AG04449 (cell line): Measurements from ENCODE around the gene KXD1.

ENCODE experiments used
- CTCF ChIA-PET: fragments of 350-600 bp; formaldehyde crosslinking; extraction: SDS; loops from one replicate; lab custom pipeline; 2021; ENCODE audit warnings: antibody characterized with exemption; lab: Yijun Ruan, JAX
- POLR2A ChIA-PET: fragments of 400-600, 350-600 bp; formaldehyde crosslinking; extraction: SDS; loops from one replicate; lab custom pipeline; 2020; ENCODE audit warnings: antibody characterized with exemption, inconsistent platforms; lab: Yijun Ruan, JAX
- DNase-seq: peaks from one replicate; pipeline ENCODE4 v3.0.0-alpha.2; 2010; ENCODE audit warnings: low read depth, low spot score
- H3K4me3 ChIP-seq: 2 replicates; pipeline ENCODE4 v1.5.1; 2011; ENCODE audit warnings: low read depth, mild to moderate bottlenecking, control low read depth, low read length
- TF ChIP-seq, protein P1 (sequence below): IDR thresholded peaks from one replicate; pipeline ENCODE4 v1.5.1; 2011; ENCODE audit warnings: mild to moderate bottlenecking, moderate library complexity, low read length, control low read depth, inconsistent platforms; ENCODE audit not compliant: insufficient read depth; ENCODE audit errors: missing control alignments

KXD1 gene

DNA sequence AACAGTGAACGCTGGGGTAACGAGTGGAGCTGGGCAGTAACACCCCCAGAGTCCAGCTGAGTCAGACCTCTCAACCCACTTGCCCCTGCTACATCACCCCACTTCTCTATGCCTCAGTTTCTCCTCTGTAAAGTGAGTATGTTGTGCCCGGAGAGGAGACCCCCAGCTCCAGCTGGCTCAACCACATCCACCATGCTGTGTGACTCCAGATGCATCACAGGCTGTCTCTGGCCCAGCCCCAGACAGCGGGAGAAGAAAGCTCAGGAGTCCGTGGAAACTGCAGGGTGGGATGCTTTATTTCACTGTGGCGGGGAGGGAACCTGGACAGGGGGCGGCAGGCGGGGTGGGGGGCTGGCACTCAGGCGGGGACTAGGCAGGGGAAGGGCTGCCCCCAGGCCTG lies 26.2 kb upstream of the KXD1 start:
- CTCF ChIA-PET, result interaction anchor here (1.0 to 1.7 kb wide), 2 partner anchors 8 to 81 kb away, joined by 3 to 5 read pairs; no protein-coding TSS in a partner anchor
- H3K4me3 ChIP-seq, result no peak overlapping the region
- POLR2A ChIA-PET, result interaction anchor here (0.7 kb wide), 1 partner anchor 8 kb away, joined by 3 read pairs; no protein-coding TSS in a partner anchor
- TF ChIP-seq, protein P1, sequence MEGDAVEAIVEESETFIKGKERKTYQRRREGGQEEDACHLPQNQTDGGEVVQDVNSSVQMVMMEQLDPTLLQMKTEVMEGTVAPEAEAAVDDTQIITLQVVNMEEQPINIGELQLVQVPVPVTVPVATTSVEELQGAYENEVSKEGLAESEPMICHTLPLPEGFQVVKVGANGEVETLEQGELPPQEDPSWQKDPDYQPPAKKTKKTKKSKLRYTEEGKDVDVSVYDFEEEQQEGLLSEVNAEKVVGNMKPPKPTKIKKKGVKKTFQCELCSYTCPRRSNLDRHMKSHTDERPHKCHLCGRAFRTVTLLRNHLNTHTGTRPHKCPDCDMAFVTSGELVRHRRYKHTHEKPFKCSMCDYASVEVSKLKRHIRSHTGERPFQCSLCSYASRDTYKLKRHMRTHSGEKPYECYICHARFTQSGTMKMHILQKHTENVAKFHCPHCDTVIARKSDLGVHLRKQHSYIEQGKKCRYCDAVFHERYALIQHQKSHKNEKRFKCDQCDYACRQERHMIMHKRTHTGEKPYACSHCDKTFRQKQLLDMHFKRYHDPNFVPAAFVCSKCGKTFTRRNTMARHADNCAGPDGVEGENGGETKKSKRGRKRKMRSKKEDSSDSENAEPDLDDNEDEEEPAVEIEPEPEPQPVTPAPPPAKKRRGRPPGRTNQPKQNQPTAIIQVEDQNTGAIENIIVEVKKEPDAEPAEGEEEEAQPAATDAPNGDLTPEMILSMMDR, result no peak
- no peak for DNase-seq

DNA sequence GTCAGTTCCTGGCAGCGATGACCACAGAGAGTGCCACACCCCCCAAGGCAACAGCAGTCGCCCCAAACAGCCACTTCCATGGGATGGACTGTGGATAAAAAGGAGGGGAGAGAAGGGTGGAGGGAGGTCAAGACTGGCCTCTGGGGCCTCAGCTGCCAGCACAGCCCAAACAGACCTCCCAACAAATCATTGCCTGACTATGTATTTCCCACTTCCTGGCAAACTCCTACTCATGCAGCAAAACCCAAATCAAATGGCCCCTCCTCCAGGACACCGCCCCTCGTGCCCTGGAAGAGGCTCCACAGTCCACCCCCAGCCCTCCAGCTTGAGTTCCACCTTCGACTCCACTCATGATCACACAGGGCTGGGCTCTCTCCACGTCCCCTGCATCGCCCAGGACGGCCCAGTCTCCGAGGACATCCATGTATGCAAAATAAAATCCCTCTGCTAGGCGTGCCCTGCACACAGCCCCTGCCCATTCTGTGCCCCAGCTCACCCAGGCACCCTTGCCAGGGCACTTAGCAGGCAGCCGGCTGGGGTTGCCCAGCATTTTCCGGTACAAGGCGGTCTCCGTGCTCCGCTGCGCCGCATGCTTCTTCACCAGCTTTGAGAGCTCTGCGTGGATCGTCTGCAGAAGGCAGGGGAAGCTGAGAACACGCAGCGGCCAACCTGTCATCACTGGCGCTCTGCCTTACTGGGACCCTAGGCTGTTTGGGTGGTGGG lies 25.3 kb upstream of the KXD1 start:
- POLR2A ChIA-PET, result no interaction called here
- TF ChIP-seq, protein P1, result no peak
- no peak for DNase-seq
- CTCF ChIA-PET, result interaction anchor here (1.0 to 1.7 kb wide), 3 partner anchors 81 to 86 kb away, joined by 3 to 5 read pairs (median 4); no protein-coding TSS in a partner anchor
- H3K4me3 ChIP-seq, result no peak overlapping the region

DNA sequence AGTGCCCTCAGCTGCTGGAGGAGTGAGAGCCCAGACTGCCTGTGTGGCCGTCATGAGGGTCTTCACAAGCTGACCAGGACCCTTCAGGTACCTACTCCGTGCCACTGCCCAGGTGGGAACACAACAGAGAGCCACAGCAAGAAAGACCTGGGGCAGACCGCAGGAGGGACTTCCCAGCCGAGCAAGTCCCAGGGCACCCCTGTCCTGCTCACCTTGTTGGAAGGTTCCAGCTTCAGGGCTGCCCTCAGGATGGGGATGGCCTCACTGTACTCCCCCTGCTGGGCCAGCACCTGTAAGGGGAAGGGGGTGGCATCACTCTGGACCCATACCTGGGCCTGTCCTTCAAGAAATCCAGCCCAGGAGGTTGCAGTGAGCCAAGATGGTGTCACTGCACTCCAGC lies 24.6 kb upstream of the KXD1 start:
- ChIA-PET CTCF (interaction anchor here (1.0 to 1.2 kb wide), 2 partner anchors 83 to 87 kb away, joined by 3 to 4 read pairs; no protein-coding TSS in a partner anchor), POLR2A (no interaction called here)
- no peak overlapping the region for H3K4me3 ChIP-seq
- TF ChIP-seq, protein P1, result no peak
- DNase-seq, result no peak

DNA sequence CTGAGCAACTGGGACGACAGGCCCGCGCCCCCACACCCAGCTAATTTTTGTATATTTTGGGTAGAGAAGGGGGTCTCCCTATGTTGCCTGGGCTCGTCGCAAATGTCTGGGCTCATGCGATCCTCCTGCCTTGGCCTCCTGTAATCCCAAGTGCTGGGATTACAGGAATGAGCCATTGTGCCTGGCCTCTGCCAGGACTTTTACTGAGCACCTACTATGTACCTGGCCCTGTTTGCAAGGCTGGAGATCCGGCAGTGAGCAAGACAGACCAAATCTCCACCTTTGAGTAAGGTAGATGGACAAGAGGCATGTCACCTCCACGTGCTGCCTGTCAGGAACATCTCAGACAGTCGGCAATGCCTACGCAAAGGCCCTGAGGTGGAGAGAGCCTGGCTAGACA lies 21.2 kb upstream of the KXD1 start:
- CTCF ChIA-PET, result no interaction called here
- DNase-seq, result no peak
- POLR2A ChIA-PET, result interaction anchor here (1.3 kb wide), 1 partner anchor 8 kb away, joined by 3 read pairs; no protein-coding TSS in a partner anchor
- TF ChIP-seq, protein P1, result no peak
- H3K4me3 ChIP-seq, result no peak overlapping the region

DNA sequence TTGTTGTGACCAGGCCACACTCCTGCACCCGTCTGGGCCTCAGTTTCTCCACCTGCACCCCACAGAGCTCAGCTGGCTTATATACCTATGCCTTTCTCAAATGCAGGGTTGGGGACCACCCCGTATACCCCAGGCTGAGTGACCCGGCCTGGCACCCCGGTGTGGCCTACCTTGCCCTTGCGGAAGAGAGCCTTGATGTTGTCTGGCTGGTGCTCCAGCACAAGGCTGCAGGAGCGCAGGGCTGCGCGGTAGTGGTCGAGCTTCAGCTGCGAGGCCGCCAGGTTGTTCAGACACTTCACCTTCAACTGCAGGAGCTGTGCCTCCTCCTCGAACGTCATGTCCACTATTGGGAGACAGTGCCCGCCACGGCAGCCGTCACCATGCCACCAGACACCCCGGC lies 20.2 kb upstream of the KXD1 start:
- TF ChIP-seq, protein P1, result no peak
- DNase-seq, result no peak
- POLR2A ChIA-PET, result interaction anchor here (0.6 kb wide), 1 partner anchor 11 kb away, joined by 3 read pairs; no protein-coding TSS in a partner anchor
- H3K4me3 ChIP-seq, result no peak overlapping the region
- CTCF ChIA-PET, result interaction anchor here (1.0 kb wide), 1 partner anchor 14 kb away, joined by 3 read pairs; no protein-coding TSS in a partner anchor

DNA sequence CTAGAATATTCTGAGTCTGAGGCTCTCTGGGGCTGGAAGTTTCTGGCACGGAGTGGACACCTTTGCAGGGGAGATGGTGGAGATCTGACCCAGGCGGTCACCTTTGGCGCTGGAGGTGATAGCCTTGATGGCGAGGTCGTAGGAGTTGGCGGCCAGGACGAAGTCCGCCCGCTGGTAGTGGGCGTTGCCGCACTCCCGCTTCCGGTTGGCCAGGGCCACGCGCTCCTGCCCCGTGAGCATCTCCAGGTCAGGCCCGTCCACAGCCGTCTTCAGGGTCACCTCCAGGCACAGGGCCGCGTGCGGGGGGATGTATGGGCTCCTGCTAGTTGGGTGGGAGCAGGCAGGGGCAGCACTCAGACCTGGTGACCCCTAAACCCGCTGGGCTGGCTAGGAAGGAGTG lies 19.6 kb upstream of the KXD1 start:
- no peak for DNase-seq
- no peak overlapping the region for H3K4me3 ChIP-seq
- ChIA-PET POLR2A (interaction anchor here (0.6 to 1.8 kb wide), 2 partner anchors 12 to 15 kb away, joined by 3 to 5 read pairs; no protein-coding TSS in a partner anchor), CTCF (interaction anchor here (1.0 kb wide), 1 partner anchor 14 kb away, joined by 3 read pairs; no protein-coding TSS in a partner anchor)
- TF ChIP-seq, protein P1, result no peak
